ENCODE results near the gene RIMBP2.

RIMBP2 gene

GRCh38 chr12:130446846-130447654 lies 269.0 kb downstream of the RIMBP2 start:
- Histone ChIP-seq H3K4me2 (ENCODE audit: insufficient read depth, low read length) (no peak overlapping the region), H2AFZ (ENCODE audit: low read depth, low read length) (no peak overlapping the region), H3K4me1 (ENCODE audit: insufficient read depth, low read length) (no peaks in the 10 kb centered on the region), H3K9me3 (ENCODE audit: insufficient read depth, low read length, severe bottlenecking) (no peaks in the 10 kb centered on the region), H3K27me3 (ENCODE audit: insufficient read depth, low read length, poor library complexity) (no peaks in the 10 kb centered on the region), H3K4me3 (ENCODE audit: low read depth in 1 of 2, low read length in 2 of 2) (no peak overlapping the region), H3K27ac (ENCODE audit: low read length) (no peak overlapping the region), H3K36me3 (ENCODE audit: insufficient read depth, low read length) (no peaks in the 10 kb centered on the region), H3K9ac (ENCODE audit: low read depth, low read length) (no peak overlapping the region), H4K20me1 (ENCODE audit: insufficient read depth, low read length) (peaks cover 2% of the 10 kb centered on the region; the same call in 1 of the 2 replicates), H3K79me2 (ENCODE audit: insufficient read depth, low read length) (no peaks in the 10 kb centered on the region)
- no peak for TF ChIP-seq EZH2 (IDR thresholded peaks at IDR 0.05; ENCODE audit: borderline replicate concordance, low read depth, low read length, severe bottlenecking)
- no peak for TF ChIP-seq CTCF (IDR thresholded peaks at IDR 0.05; ENCODE audit: borderline replicate concordance, extremely low read depth, low read length, poor library complexity, severe bottlenecking)
- DNase-seq (no peak), ATAC-seq (ENCODE audit: insufficient read depth, low read depth) (no peak)

- Histone ChIP-seq H2AFZ (ENCODE audit: low read depth, low read length) (no peak overlapping the region), H3K36me3 (ENCODE audit: insufficient read depth, low read length) (no peaks in the 10 kb centered on the region), H3K4me1 (ENCODE audit: insufficient read depth, low read length) (no peaks in the 10 kb centered on the region), H4K20me1 (ENCODE audit: insufficient read depth, low read length) (peaks cover 2% of the 10 kb centered on the region; the same call in 1 of the 2 replicates), H3K4me3 (ENCODE audit: low read depth in 1 of 2, low read length in 2 of 2) (no peak overlapping the region), H3K4me2 (ENCODE audit: insufficient read depth, low read length) (no peak overlapping the region), H3K9me3 (ENCODE audit: insufficient read depth, low read length, severe bottlenecking) (peaks cover 3% of the 10 kb centered on the region), H3K27me3 (ENCODE audit: insufficient read depth, low read length, poor library complexity) (no peaks in the 10 kb centered on the region), H3K27ac (ENCODE audit: low read length) (no peak overlapping the region), H3K79me2 (ENCODE audit: insufficient read depth, low read length) (no peaks in the 10 kb centered on the region), H3K9ac (ENCODE audit: low read depth, low read length) (no peak overlapping the region)
- DNase-seq (no peak), ATAC-seq (ENCODE audit: insufficient read depth, low read depth) (no peak)
- TF ChIP-seq CTCF (IDR thresholded peaks at IDR 0.05; ENCODE audit: borderline replicate concordance, extremely low read depth, low read length, poor library complexity, severe bottlenecking) = no peak
- TF ChIP-seq EZH2 (IDR thresholded peaks at IDR 0.05; ENCODE audit: borderline replicate concordance, low read depth, low read length, severe bottlenecking) = no peak
Observed at GRCh38 chr12:130444986-130445385, 271.1 kb downstream of the RIMBP2 start.

GRCh38 chr12:130444061-130444460 lies 272.0 kb downstream of the RIMBP2 start:
- no peak for ATAC-seq (ENCODE audit: insufficient read depth, low read depth)

More at GRCh38 chr12:130444061-130444460, 272.0 kb downstream of the RIMBP2 start:
- Histone ChIP-seq H3K79me2 (ENCODE audit: insufficient read depth, low read length) (no peaks in the 10 kb centered on the region), H3K9me3 (ENCODE audit: insufficient read depth, low read length, severe bottlenecking) (peaks cover 3% of the 10 kb centered on the region), H3K27ac (ENCODE audit: low read length) (no peak overlapping the region), H3K36me3 (ENCODE audit: insufficient read depth, low read length) (no peaks in the 10 kb centered on the region), H4K20me1 (ENCODE audit: insufficient read depth, low read length) (peaks cover 2% of the 10 kb centered on the region; the same call in 1 of the 2 replicates), H3K4me3 (ENCODE audit: low read depth in 1 of 2, low read length in 2 of 2) (no peak overlapping the region), H2AFZ (ENCODE audit: low read depth, low read length) (no peak overlapping the region), H3K27me3 (ENCODE audit: insufficient read depth, low read length, poor library complexity) (no peaks in the 10 kb centered on the region), H3K9ac (ENCODE audit: low read depth, low read length) (no peak overlapping the region), H3K4me2 (ENCODE audit: insufficient read depth, low read length) (no peak overlapping the region), H3K4me1 (ENCODE audit: insufficient read depth, low read length) (no peaks in the 10 kb centered on the region)
- no peak for DNase-seq
- no peak for TF ChIP-seq CTCF (IDR thresholded peaks at IDR 0.05; ENCODE audit: borderline replicate concordance, extremely low read depth, low read length, poor library complexity, severe bottlenecking)
- no peak for TF ChIP-seq EZH2 (IDR thresholded peaks at IDR 0.05; ENCODE audit: borderline replicate concordance, low read depth, low read length, severe bottlenecking)
